ENCODE data around the gene ERBB4.

DNA sequence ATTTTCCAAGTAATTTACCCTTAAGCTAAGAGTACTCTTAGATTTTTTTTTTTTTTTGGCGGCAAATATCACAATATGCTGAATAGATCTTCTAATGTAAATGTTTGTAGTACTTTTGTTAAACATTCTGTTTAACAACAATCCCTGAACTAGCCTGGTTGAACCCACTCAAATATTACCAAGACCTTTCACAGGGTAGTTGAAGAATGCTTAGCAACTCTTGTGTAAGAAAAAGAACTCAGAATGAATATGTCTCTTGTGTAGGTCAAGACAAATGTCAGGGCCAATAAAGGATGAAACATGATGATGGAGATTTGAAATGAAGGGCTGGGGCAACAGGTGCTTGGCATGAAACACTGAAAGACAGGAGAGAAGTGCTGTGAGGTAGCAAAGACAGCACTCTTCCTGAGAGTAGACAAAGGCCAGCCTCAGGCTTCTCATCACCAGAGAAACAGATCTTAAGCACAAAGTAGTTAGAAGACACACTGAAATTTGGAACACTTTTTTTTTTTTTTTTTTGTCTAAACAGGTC lies 597.3 kb downstream of the ERBB4 start:
- TF ChIP-seq, protein P1, sequence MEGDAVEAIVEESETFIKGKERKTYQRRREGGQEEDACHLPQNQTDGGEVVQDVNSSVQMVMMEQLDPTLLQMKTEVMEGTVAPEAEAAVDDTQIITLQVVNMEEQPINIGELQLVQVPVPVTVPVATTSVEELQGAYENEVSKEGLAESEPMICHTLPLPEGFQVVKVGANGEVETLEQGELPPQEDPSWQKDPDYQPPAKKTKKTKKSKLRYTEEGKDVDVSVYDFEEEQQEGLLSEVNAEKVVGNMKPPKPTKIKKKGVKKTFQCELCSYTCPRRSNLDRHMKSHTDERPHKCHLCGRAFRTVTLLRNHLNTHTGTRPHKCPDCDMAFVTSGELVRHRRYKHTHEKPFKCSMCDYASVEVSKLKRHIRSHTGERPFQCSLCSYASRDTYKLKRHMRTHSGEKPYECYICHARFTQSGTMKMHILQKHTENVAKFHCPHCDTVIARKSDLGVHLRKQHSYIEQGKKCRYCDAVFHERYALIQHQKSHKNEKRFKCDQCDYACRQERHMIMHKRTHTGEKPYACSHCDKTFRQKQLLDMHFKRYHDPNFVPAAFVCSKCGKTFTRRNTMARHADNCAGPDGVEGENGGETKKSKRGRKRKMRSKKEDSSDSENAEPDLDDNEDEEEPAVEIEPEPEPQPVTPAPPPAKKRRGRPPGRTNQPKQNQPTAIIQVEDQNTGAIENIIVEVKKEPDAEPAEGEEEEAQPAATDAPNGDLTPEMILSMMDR (IDR thresholded peaks at IDR 0.05), result no peak
- no peak for TF ChIP-seq POLR2A (IDR thresholded peaks at IDR 0.05)

All from uterus (tissue), 2 donors.